Measurements from ENCODE around the gene RNF17. TPM values are rescaled to one million over a fixed set of nuclear protein-coding genes. Genes with fewer than 3 reads are reported as not detected.

Gene RNF17
- total RNA-seq, 2 experiments from 2014 or later: not detected

GRCh38 chr13:24851546-24851945 is 87.6 kb downstream of the RNF17 start:
- no peak overlapping the region for H3K27ac Mint-ChIP-seq
- no peaks in the 10 kb centered on the region for H3K9me3 Mint-ChIP-seq (ENCODE audit: low read depth)
- ATAC-seq (no peak), DNase-seq (no peak)
- H3K27me3 Mint-ChIP-seq: peaks cover 33% of the 10 kb centered on the region
- H3K4me1 Mint-ChIP-seq: peaks cover 3% of the 10 kb centered on the region
- CTCF ChIA-PET: no interaction called here
- H3K4me3 Mint-ChIP-seq: no peak overlapping the region
- no peaks in the 10 kb centered on the region for H3K36me3 Mint-ChIP-seq

DNA sequence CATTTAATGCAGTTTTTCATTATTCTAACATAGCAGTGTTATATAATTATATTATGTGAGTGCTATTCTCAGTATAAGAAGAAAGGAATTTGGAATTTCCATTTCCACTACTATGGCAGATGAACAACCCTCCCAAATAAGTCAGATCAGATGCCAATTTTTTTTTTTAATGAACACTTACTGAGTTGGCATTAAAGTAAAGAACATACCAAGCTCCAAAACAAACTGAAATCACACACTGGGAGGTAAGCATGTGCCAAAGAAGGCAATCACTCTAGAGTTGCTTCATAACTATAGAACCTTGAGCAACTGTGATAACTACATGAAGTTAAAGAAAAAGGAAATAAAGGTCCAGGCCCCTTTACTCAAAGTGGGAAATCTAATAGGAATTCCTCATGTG is 90.3 kb downstream of the RNF17 start:
- no peak overlapping the region for H3K4me3 Mint-ChIP-seq

DNA sequence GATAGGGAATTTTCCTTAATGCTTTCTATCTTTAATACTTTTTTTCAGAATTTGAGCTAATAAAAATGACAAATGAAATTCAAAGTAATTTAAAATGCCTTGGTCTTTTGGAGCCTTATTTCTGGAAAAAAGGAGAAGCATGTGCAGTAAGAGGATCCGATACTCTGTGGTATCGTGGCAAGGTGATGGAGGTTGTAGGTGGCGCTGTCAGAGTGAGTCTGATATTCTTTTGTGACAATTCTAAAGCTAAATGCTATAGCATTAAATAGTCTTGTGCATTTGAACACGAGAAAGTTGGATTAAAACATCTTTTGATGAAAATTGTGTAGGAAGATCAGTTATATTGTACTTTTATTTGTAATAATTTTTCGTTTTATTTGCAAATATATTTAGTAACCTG is 95.0 kb downstream of the RNF17 start:
- no peak overlapping the region for H3K27ac Mint-ChIP-seq
- ATAC-seq: no peak
- peaks cover 17% of the 10 kb centered on the region for H3K27me3 Mint-ChIP-seq
- H3K4me1 Mint-ChIP-seq: no peaks in the 10 kb centered on the region
- H3K36me3 Mint-ChIP-seq: no peaks in the 10 kb centered on the region
- H3K9me3 Mint-ChIP-seq (ENCODE audit: low read depth): no peaks in the 10 kb centered on the region
- no peak overlapping the region for H3K4me3 Mint-ChIP-seq
- no peak for DNase-seq
- CTCF ChIA-PET: no interaction called here

More for the DNA sequence above, 90.3 kb downstream of the RNF17 start:
- Mint-ChIP-seq H3K4me1 (peaks cover 3% of the 10 kb centered on the region), H3K27ac (no peak overlapping the region), H3K9me3 (ENCODE audit: low read depth) (no peaks in the 10 kb centered on the region), H3K27me3 (peaks cover 39% of the 10 kb centered on the region), H3K36me3 (no peaks in the 10 kb centered on the region)
- CTCF ChIA-PET: no interaction called here
- ATAC-seq (no peak), DNase-seq (no peak)

DNA sequence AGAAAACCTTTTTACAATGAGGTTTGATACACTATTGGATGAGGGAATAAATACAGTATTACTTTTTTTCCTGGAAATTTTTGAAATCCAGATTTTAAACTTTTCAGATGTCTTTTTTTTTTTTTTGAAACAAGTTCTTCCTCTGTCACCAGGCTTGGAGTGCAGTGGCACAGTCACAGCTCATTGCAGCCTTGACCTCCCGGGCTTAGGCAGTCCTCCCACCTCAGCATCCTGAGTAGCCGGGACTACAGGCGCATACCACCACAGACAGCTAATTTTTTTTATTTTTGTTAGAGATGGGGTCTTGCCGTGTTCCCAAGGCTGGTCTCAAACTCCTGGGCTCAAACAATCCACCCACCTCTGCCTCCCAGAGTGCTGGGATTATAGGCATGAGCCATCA is 96.8 kb downstream of the RNF17 start:
- Mint-ChIP-seq H3K36me3 (no peaks in the 10 kb centered on the region), H3K4me3 (no peak overlapping the region)
- CTCF ChIA-PET: no interaction called here

DNA sequence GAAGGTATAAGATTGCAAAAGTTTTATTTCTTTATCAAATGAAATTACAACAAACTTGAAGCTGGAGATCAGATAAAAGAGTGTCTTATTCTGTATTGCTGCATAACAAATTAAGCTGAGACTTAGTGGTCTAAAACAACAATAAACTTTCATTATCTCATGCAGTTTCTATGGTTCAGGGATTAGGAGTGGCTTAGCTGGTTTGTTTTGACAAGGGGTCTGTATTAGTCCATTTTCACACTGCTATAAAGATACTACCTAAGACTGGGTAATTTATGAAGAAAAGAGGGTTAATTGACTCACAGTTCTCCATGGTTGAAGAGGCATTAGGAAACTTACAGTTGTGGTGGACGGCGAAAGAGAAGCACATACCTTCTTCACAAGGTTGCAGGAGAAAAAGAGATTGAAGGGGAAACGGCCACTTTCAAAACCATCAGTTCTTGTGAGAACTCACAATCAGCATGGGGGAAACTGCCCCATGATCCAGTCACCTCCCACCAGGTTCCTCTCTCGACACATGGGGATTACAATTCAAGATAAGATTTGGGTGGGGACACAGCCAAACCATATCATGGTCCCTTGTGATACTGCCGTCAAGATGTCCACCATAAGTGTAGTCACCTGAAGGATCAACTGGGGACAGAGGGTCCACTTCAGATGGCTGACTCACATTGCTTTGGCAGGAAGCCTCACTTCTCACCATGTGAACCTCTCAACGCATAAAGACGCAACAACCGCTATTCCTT is 97.8 kb downstream of the RNF17 start:
- CTCF ChIA-PET: no interaction called here
- DNase-seq: no peak
- no peak for ATAC-seq
- no peaks in the 10 kb centered on the region for H3K36me3 Mint-ChIP-seq
- H3K9me3 Mint-ChIP-seq (ENCODE audit: low read depth): no peaks in the 10 kb centered on the region
- peaks cover 3% of the 10 kb centered on the region for H3K4me1 Mint-ChIP-seq
- no peak overlapping the region for H3K4me3 Mint-ChIP-seq
- H3K27ac Mint-ChIP-seq: no peak overlapping the region
- H3K27me3 Mint-ChIP-seq: peaks cover 21% of the 10 kb centered on the region

More for the DNA sequence above, 96.8 kb downstream of the RNF17 start:
- ATAC-seq (no peak), DNase-seq (no peak)
- Mint-ChIP-seq H3K27me3 (peaks cover 16% of the 10 kb centered on the region), H3K27ac (no peak overlapping the region), H3K4me1 (peaks cover 3% of the 10 kb centered on the region), H3K9me3 (ENCODE audit: low read depth) (no peaks in the 10 kb centered on the region)

GRCh38 chr13:24863748-24864540 is 100.0 kb downstream of the RNF17 start:
- CTCF ChIA-PET: no interaction called here
- H3K4me1 Mint-ChIP-seq: peaks cover 4% of the 10 kb centered on the region
- no peaks in the 10 kb centered on the region for H3K36me3 Mint-ChIP-seq
- H3K27me3 Mint-ChIP-seq: peaks cover 25% of the 10 kb centered on the region
- no peak for DNase-seq
- no peak for ATAC-seq
- H3K27ac Mint-ChIP-seq: no peak overlapping the region
- no peaks in the 10 kb centered on the region for H3K9me3 Mint-ChIP-seq (ENCODE audit: low read depth)
- no peak overlapping the region for H3K4me3 Mint-ChIP-seq

- CTCF ChIA-PET: no interaction called here
- Mint-ChIP-seq H3K27ac (no peak overlapping the region), H3K27me3 (peaks cover 25% of the 10 kb centered on the region), H3K4me3 (no peak overlapping the region), H3K9me3 (ENCODE audit: low read depth) (no peaks in the 10 kb centered on the region), H3K4me1 (peaks cover 7% of the 10 kb centered on the region), H3K36me3 (no peaks in the 10 kb centered on the region)
- no peak for DNase-seq
- ATAC-seq: no peak
Observed at GRCh38 chr13:24864579-24864978, 100.6 kb downstream of the RNF17 start.

- ATAC-seq (no peak), DNase-seq (no peak)
- Mint-ChIP-seq H3K27ac (no peak overlapping the region), H3K4me1 (peaks cover 8% of the 10 kb centered on the region), H3K36me3 (no peaks in the 10 kb centered on the region), H3K27me3 (peaks cover 25% of the 10 kb centered on the region), H3K9me3 (ENCODE audit: low read depth) (no peaks in the 10 kb centered on the region), H3K4me3 (no peak overlapping the region)
- CTCF ChIA-PET: interaction anchor here (0.5 kb wide), 1 partner anchor 139 kb away, joined by 3 read pairs; no protein-coding TSS in a partner anchor
Observed at GRCh38 chr13:24865163-24865953, 101.4 kb downstream of the RNF17 start.

DNA sequence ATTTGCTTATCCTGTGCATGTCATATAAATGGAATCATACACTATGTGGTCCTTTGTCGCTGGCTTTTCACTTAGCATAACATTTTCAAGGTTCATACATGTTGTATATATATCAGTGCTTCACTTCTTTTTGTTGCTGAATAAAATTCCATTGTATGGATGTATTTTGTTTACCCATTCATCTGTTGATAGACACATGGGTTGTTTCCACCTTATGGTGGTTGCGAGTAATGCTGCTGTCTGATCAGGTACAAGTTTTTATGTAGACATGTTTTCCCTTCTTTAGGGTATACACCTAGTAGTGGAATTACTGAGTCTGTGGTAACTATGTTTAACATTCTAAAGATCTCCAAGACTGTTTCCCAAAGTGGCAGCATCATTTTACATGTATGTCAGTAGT is 102.5 kb downstream of the RNF17 start:
- no peak for DNase-seq
- H3K27me3 Mint-ChIP-seq: peaks cover 28% of the 10 kb centered on the region
- no peak overlapping the region for H3K4me3 Mint-ChIP-seq
- H3K27ac Mint-ChIP-seq: no peak overlapping the region
- CTCF ChIA-PET: no interaction called here
- no peak for ATAC-seq
- H3K9me3 Mint-ChIP-seq (ENCODE audit: low read depth): no peaks in the 10 kb centered on the region
- H3K4me1 Mint-ChIP-seq: peaks cover 8% of the 10 kb centered on the region
- H3K36me3 Mint-ChIP-seq: no peaks in the 10 kb centered on the region

- CTCF ChIA-PET: interaction anchor here (0.5 kb wide), 1 partner anchor 51 kb away, joined by 3 read pairs; no protein-coding TSS in a partner anchor
- no peaks in the 10 kb centered on the region for H3K9me3 Mint-ChIP-seq (ENCODE audit: low read depth)
- DNase-seq: no peak
- no peak for ATAC-seq
- peaks cover 8% of the 10 kb centered on the region for H3K4me1 Mint-ChIP-seq
- no peak overlapping the region for H3K27ac Mint-ChIP-seq
- peaks cover 43% of the 10 kb centered on the region for H3K27me3 Mint-ChIP-seq
- H3K4me3 Mint-ChIP-seq: no peak overlapping the region
- no peaks in the 10 kb centered on the region for H3K36me3 Mint-ChIP-seq
Observed at GRCh38 chr13:24868874-24869273, 104.9 kb downstream of the RNF17 start.

GRCh38 chr13:24870380-24870760 is 106.4 kb downstream of the RNF17 start:
- no peak for ATAC-seq
- peaks cover 8% of the 10 kb centered on the region for H3K4me1 Mint-ChIP-seq
- H3K27ac Mint-ChIP-seq: no peak overlapping the region
- no peak overlapping the region for H3K4me3 Mint-ChIP-seq
- no peaks in the 10 kb centered on the region for H3K36me3 Mint-ChIP-seq
- no peaks in the 10 kb centered on the region for H3K9me3 Mint-ChIP-seq (ENCODE audit: low read depth)
- CTCF ChIA-PET: no interaction called here
- H3K27me3 Mint-ChIP-seq: peaks cover 46% of the 10 kb centered on the region
- no peak for DNase-seq

DNA sequence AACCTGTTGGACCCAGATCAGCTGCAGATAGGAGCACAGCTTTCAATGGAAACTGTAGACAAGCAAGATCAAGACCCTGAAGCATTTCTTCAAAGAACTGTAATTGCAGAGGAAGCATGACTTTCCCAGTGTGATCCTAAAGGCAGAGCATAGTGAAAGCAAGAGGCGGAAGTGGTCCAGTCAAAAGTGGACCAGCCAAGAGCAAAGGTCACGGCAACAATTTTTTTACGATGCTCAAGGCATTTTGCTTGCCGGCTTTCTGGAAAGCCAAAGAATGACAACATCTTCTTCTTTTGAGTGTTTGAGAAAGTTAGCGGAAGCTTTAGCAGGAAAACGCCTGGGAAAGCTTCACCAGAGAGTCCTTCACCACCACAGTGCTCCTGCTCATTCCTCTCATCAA is 111.6 kb downstream of the RNF17 start:
- Mint-ChIP-seq H3K27ac (no peak overlapping the region), H3K4me3 (no peak overlapping the region), H3K36me3 (no peaks in the 10 kb centered on the region), H3K9me3 (ENCODE audit: low read depth) (no peaks in the 10 kb centered on the region), H3K27me3 (peaks cover 39% of the 10 kb centered on the region), H3K4me1 (no peaks in the 10 kb centered on the region)
- ATAC-seq (no peak), DNase-seq (no peak)
- CTCF ChIA-PET: no interaction called here

DNA sequence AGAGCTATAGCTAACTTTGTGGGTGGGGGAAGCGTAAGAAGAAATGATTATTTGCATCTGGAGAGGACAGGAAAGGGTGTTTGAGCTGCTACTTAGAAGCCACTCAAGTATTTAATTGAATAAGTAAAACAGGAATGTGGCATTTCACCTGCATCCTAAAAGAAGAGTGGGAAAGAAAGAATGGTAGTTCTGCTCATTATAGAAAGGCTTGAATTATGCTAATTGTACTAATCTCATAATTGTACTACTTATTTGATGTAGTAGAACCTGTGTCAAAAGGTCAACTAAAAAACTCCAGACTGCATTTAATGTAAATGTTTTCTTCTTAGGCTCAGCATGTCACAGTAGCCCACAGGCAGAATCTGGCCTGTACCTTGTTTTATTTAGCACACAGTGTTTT is 113.6 kb downstream of the RNF17 start:
- DNase-seq (no peak), ATAC-seq (no peak)
- CTCF ChIA-PET: interaction anchor here (0.5 kb wide), 1 partner anchor 774 kb away, joined by 3 read pairs; no protein-coding TSS in a partner anchor
- Mint-ChIP-seq H3K27ac (no peak overlapping the region), H3K4me1 (no peaks in the 10 kb centered on the region), H3K36me3 (peaks cover 2% of the 10 kb centered on the region), H3K4me3 (no peak overlapping the region), H3K9me3 (ENCODE audit: low read depth) (no peaks in the 10 kb centered on the region), H3K27me3 (peaks cover 32% of the 10 kb centered on the region)

Data from activated CD8-positive, alpha-beta memory T cell treated with anti-CD3 and anti-CD28 coated beads, Interleukin-2, amount 10 ng/mL, durations not matched to agents 7 days and 5 days (primary cell).